ENCODE results near the gene HYAL3. TPM values are rescaled to one million over a fixed set of nuclear protein-coding genes. Genes with fewer than 3 reads are reported as not detected.

The HYAL3 gene
- total RNA-seq, 1 experiment from 2014 or later = 10.3 TPM

DNA sequence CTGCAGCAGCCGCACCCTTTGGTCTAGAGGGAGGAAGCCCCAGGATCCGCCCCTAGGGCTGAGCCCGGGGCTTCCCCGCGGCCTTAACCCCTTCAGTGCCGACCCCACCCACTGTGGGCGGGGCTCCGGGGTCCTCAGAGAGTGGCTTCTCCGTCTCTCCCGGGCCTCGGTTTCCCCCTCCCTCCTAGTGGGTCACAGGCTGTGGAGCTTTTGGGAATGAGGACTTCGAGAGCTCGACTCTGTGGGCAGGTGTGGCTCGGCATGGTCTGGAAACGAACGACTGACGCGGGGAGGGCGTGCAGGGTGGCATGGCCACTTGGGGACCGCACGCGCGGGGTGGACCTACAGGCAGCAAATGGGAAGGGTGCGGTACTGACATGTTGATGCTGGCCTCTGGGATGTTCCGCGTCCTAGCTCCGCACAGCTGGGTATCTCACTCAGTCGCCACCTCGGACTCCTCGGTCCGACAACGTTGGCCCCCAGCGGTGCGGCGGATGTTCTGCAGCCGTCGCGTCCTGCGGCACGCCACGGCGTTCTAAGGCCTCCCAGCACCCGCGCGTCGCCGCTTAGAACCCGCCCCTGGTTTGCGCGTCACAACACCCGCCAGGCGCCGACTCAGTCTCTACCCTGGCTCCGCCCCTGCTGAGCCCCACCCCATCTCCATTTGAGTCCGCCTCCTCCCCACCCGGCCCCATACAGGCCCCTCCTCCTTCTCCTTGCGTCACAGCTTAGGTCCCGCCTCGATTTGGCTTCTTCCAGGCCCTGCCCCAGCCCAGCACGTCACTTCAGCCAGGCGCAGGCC is at the start of gene HYAL3, which contains the start of gene NAA80 (continued):
- TF ChIP-seq YY1 (IDR thresholded peaks at IDR 0.05; ENCODE audit: extremely low read depth, insufficient replicate concordance, low read depth, low read length) = no peak
- no peak for TF ChIP-seq SIN3A (IDR thresholded peaks at IDR 0.05; ENCODE audit: low read depth)
- no peak for TF ChIP-seq RAD21 (IDR thresholded peaks at IDR 0.05; ENCODE audit: low read depth)
- TF ChIP-seq CEBPB (IDR thresholded peaks at IDR 0.05; ENCODE audit: low read depth) = no peak
- TF ChIP-seq, protein P1, sequence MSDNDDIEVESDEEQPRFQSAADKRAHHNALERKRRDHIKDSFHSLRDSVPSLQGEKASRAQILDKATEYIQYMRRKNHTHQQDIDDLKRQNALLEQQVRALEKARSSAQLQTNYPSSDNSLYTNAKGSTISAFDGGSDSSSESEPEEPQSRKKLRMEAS (IDR thresholded peaks at IDR 0.05) = no peak
- TF ChIP-seq EZH2 (IDR thresholded peaks at IDR 0.05) = no peak
- TF ChIP-seq SP1 (IDR thresholded peaks at IDR 0.05; ENCODE audit: low read depth) = no peak

DNA sequence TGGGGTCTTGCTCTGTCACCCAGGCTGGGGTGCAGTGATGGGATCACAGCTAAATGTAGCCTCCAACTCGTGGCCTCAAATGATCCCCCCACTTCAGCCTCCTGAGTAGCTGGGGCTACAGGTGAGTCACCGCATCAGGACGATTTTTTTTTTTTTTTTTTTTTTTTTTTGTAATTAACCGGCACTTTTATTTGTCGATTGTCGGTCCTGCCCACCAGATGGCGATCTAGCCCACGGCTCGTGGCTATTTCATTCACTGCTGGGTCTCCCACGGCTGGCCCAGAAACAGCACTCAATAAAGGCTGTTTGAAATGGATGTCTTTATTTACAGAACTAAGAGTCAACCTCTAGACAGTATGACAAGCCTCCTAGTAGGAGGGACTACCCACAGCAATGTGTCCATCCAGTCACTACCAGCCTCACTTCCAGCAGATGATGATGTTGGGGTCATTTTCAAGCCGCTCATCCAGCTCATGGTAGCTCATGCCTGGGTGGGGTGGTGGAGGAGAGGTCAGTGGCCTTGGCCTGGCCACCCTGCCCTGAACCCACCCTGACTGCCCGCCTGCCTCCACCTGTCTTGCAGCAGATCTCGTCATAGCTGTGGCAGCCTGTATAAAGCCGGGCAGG is 48.1 kb upstream of the HYAL3 start:
- H3K4me3 ChIP-seq (replicated peaks in 1 of 2; ENCODE audit: low read depth in 1 of 2, low read length in 2 of 2) = no peak overlapping the region
- no peak for TF ChIP-seq YY1 (IDR thresholded peaks at IDR 0.05; ENCODE audit: extremely low read depth, insufficient replicate concordance, low read depth, low read length)
- TF ChIP-seq, protein P2, sequence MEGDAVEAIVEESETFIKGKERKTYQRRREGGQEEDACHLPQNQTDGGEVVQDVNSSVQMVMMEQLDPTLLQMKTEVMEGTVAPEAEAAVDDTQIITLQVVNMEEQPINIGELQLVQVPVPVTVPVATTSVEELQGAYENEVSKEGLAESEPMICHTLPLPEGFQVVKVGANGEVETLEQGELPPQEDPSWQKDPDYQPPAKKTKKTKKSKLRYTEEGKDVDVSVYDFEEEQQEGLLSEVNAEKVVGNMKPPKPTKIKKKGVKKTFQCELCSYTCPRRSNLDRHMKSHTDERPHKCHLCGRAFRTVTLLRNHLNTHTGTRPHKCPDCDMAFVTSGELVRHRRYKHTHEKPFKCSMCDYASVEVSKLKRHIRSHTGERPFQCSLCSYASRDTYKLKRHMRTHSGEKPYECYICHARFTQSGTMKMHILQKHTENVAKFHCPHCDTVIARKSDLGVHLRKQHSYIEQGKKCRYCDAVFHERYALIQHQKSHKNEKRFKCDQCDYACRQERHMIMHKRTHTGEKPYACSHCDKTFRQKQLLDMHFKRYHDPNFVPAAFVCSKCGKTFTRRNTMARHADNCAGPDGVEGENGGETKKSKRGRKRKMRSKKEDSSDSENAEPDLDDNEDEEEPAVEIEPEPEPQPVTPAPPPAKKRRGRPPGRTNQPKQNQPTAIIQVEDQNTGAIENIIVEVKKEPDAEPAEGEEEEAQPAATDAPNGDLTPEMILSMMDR (IDR thresholded peaks at IDR 0.05 in 2 of 3, conservative IDR thresholded peaks at IDR 0.05 in 1 of 3; ENCODE audit: borderline replicate concordance in 1 of 3, insufficient read depth in 1 of 3, low read depth in 2 of 3, low read length in 2 of 3) = peak in 2 of 3 experiments; percentile 62 to 70; a peak in 4 of 6 replicates
- TF ChIP-seq POLR2A (IDR thresholded peaks at IDR 0.05; ENCODE audit: borderline replicate concordance, extremely low read depth, insufficient read depth, insufficient read length) = no peak
- H4K20me1 ChIP-seq (ENCODE audit: insufficient read depth) = no peaks in the 10 kb centered on the region
- no peaks in the 10 kb centered on the region for H3K27me3 ChIP-seq (ENCODE audit: insufficient read depth, low read length)
- H2AFZ ChIP-seq (ENCODE audit: low read depth, low read length, poor library complexity, severe bottlenecking) = no peak overlapping the region
- no peak overlapping the region for H3K27ac ChIP-seq (ENCODE audit: low read depth, low read length)
- ChIA-PET CTCF (interaction anchor here (0.6 to 3.6 kb wide), 14 partner anchors 10 to 269 kb away, joined by 3 to 25 read pairs (median 3); partner anchors contain the start of genes CISH, HYAL3, NAA80 and TUSC2), POLR2A (interaction anchor here (1.3 to 2.0 kb wide), 2 partner anchors 10 to 195 kb away, joined by 4 to 5 read pairs; no protein-coding TSS in a partner anchor), RAD21 (ENCODE audit: low non-redundant PET in 1 of 2, low total read pairs in 2 of 2, uncharacterized antibody in 2 of 2, unreplicated experiment in 2 of 2) (interaction anchor here in 1 of 2 experiments (0.7 to 1.2 kb wide), 3 partner anchors 195 to 280 kb away, joined by 3 read pairs; partner anchors contain the start of gene CISH)
- H3K4me1 ChIP-seq (ENCODE audit: control insufficient read depth in 1 of 2, insufficient read depth in 2 of 2, low read length in 2 of 2) = peaks cover 11 to 44% of the 10 kb centered on the region in 2 experiments
- no peak for ATAC-seq
- H3K36me3 ChIP-seq (ENCODE audit: control insufficient read depth in 1 of 2, insufficient read depth in 2 of 2, low read length in 2 of 2) = peaks cover 0 to 8% of the 10 kb centered on the region in 2 experiments; a peak in 1 of 4 replicates
- H3K9me2 ChIP-seq (ENCODE audit: insufficient read depth) = no peaks in the 10 kb centered on the region
- no peak overlapping the region for H3K9ac ChIP-seq (ENCODE audit: low read length)
- no peaks in the 10 kb centered on the region for H3K9me3 ChIP-seq (ENCODE audit: control insufficient read depth in 1 of 2, insufficient read depth in 1 of 2, low read depth in 1 of 2, low read length in 2 of 2)
- no peak overlapping the region for H3K4me2 ChIP-seq (ENCODE audit: low read length)
- peaks cover 15% of the 10 kb centered on the region for H3K79me2 ChIP-seq (ENCODE audit: insufficient read depth, low read length)
- DNase-seq (ENCODE audit: low read depth, low spot score) = no peak
- no TSS peak for BruUV-seq (replicated peaks)
- intact Hi-C loops (cut with micrococcal nuclease) = loop anchor here (1.0 to 5.0 kb wide), 2 partner anchors 203 to 265 kb away; partner anchors contain the start of gene CISH

Measured in HCT116 (cell line).